Measurements from ENCODE around the gene KRT31.
"Not testable (repeated sequence)": the region's sequence is repeated elsewhere in the genome, so short reads cannot be mapped to it uniquely, and the experiment has no call there.

KRT31 gene

GRCh38 chr17:41396996-41397660, at the start of gene KRT31:
Gene KRT31, minus strand, starts transcription at chr17:41397608. Its CDS starts 69 bp downstream, at chr17:41397539.
- no peak for DNase-seq (ENCODE audit: low spot score)

GRCh38 chr17:41446806-41447205, 49.4 kb upstream of the KRT31 start:
- no peak for DNase-seq (ENCODE audit: low spot score)

- DNase-seq (ENCODE audit: low spot score): no peak
Observed at GRCh38 chr17:41444640-41445039, 47.2 kb upstream of the KRT31 start.

- DNase-seq (ENCODE audit: low spot score): no peak
Observed at GRCh38 chr17:41444186-41444585, 46.8 kb upstream of the KRT31 start.

GRCh38 chr17:41442739-41443138, 45.3 kb upstream of the KRT31 start:
- peak; percentile 23 for DNase-seq (ENCODE audit: low spot score)

- DNase-seq (ENCODE audit: low spot score): no peak
Observed at GRCh38 chr17:41440531-41441033, 43.2 kb upstream of the KRT31 start, which contains the start of gene KRT38. Gene KRT38, minus strand, starts transcription at chr17:41440983. Its CDS starts 62 bp downstream, at chr17:41440921.

- no peak for DNase-seq (ENCODE audit: low spot score)
Observed at GRCh38 chr17:41439375-41439774, 42.0 kb upstream of the KRT31 start.

GRCh38 chr17:41437769-41438168, 40.4 kb upstream of the KRT31 start:
- no peak for DNase-seq (ENCODE audit: low spot score)

GRCh38 chr17:41437254-41437653, 39.8 kb upstream of the KRT31 start:
- DNase-seq (ENCODE audit: low spot score): no peak

- DNase-seq (ENCODE audit: low spot score): no peak
Observed at GRCh38 chr17:41434415-41434814, 37.0 kb upstream of the KRT31 start.

GRCh38 chr17:41434005-41434404, 36.6 kb upstream of the KRT31 start:
- DNase-seq (ENCODE audit: low spot score): no peak

- DNase-seq (ENCODE audit: low spot score): no peak
Observed at GRCh38 chr17:41433586-41433985, 36.2 kb upstream of the KRT31 start.

- DNase-seq (ENCODE audit: low spot score): not testable (repeated sequence)
Observed at GRCh38 chr17:41430376-41430775, 33.0 kb upstream of the KRT31 start.

- DNase-seq (ENCODE audit: low spot score): no peak
Observed at GRCh38 chr17:41429667-41430066, 32.3 kb upstream of the KRT31 start.

GRCh38 chr17:41428591-41429291, 31.3 kb upstream of the KRT31 start:
- DNase-seq (ENCODE audit: low spot score): peak; percentile 31

GRCh38 chr17:41424111-41424635, 26.8 kb upstream of the KRT31 start, which contains the start of gene KRT37:
Gene KRT37, minus strand, starts transcription at chr17:41424585. Its CDS starts 62 bp downstream, at chr17:41424523.
- DNase-seq (ENCODE audit: low spot score): no peak

- not testable (repeated sequence) for DNase-seq (ENCODE audit: low spot score)
Observed at GRCh38 chr17:41422586-41422985, 25.2 kb upstream of the KRT31 start.

GRCh38 chr17:41421617-41422016, 24.2 kb upstream of the KRT31 start:
- DNase-seq (ENCODE audit: low spot score): no peak

- peak; percentile 72 for DNase-seq (ENCODE audit: low spot score)
Observed at GRCh38 chr17:41421116-41421515, 23.7 kb upstream of the KRT31 start.

- DNase-seq (ENCODE audit: low spot score): peak; percentile 46
Observed at GRCh38 chr17:41420134-41420533, 22.7 kb upstream of the KRT31 start.

- no peak for DNase-seq (ENCODE audit: low spot score)
Observed at GRCh38 chr17:41419716-41420115, 22.3 kb upstream of the KRT31 start.

- DNase-seq (ENCODE audit: low spot score): no peak
Observed at GRCh38 chr17:41418116-41418860, 20.9 kb upstream of the KRT31 start.

Measured in kidney tubule cell (primary cell).